ENCODE measurements around the gene DNAAF1. TPM values are rescaled to one million over a fixed set of nuclear protein-coding genes. Genes with fewer than 3 reads are reported as not detected.

DNAAF1 gene
- total and polyA plus RNA-seq, 2 of the 8 experiments (the other 6 are each of a cell fraction or from before 2014, with no cell fraction given), result 0.09 to 0.15 TPM

GRCh38 chr16:84104231-84104630 is 40.9 kb upstream of the DNAAF1 start:
- H3K18ac ChIP-seq (ENCODE audit: extremely low read depth, low read length), result no peak overlapping the region
- peaks cover 0 to 76% of the 10 kb centered on the region in 2 experiments; a peak in 2 of 4 replicates for H3K79me2 ChIP-seq (ENCODE audit: control insufficient read depth in 1 of 2, insufficient read depth in 2 of 2, low read length in 2 of 2)
- H2AFZ ChIP-seq (ENCODE audit: low read length), result no peak overlapping the region
- peaks cover 10 to 17% of the 10 kb centered on the region in 2 experiments for H4K20me1 ChIP-seq (replicated peaks in 1 of 2; ENCODE audit: control insufficient read depth in 1 of 2, insufficient read depth in 2 of 2, low read length in 2 of 2)
- no peak overlapping the region for H3K56ac ChIP-seq (replicated peaks; ENCODE audit: insufficient read length, low read depth, low read length)
- FAIRE-seq, result no peak
- no peak overlapping the region for H3K23ac ChIP-seq (ENCODE audit: insufficient read length)
- no peaks in the 10 kb centered on the region for H3K4me1 ChIP-seq (replicated peaks in 1 of 4; ENCODE audit: control insufficient read depth in 3 of 4, insufficient read depth in 4 of 4, low read length in 3 of 4)
- H4K5ac ChIP-seq (ENCODE audit: insufficient read length, low read depth, low read length), result no peak overlapping the region
- no peak overlapping the region for H2BK20ac ChIP-seq (ENCODE audit: low read length)
- H3K4me2 ChIP-seq (ENCODE audit: insufficient read depth in 1 of 2, low read depth in 2 of 2, low read length in 2 of 2), result no peak overlapping the region
- no peak overlapping the region for H2BK15ac ChIP-seq (ENCODE audit: low read length)
- H3K27ac ChIP-seq (ENCODE audit: low read depth, low read length), result no peak overlapping the region
- no peak overlapping the region for H3K14ac ChIP-seq (ENCODE audit: insufficient read length)
- no peak for DNase-seq (ENCODE audit: low read depth in 1 of 2, low spot score in 2 of 2)
- no peak overlapping the region for H3K9ac ChIP-seq (replicated peaks in 1 of 4; ENCODE audit: extremely low read depth in 1 of 4, low read depth in 3 of 4, low read length in 3 of 4)
- peaks cover 0 to 6% (median 2%) of the 10 kb centered on the region in 4 experiments; a peak in 2 of 8 replicates for H3K36me3 ChIP-seq (ENCODE audit: control insufficient read depth in 2 of 4, insufficient read depth in 4 of 4, low read length in 3 of 4)
- peaks cover 8% of the 10 kb centered on the region; the same call in 1 of the 2 replicates for H3K79me1 ChIP-seq (ENCODE audit: low read depth, low read length)
- H3K4ac ChIP-seq (replicated peaks; ENCODE audit: insufficient read length, low read depth, low read length), result no peak overlapping the region
- peaks cover 0 to 1% (median 0%) of the 10 kb centered on the region in 4 experiments; a peak in 1 of 7 replicates for H3K27me3 ChIP-seq (replicated peaks in 1 of 4; ENCODE audit: control insufficient read depth in 3 of 4, extremely low read depth in 1 of 4, insufficient read depth in 3 of 4, low read length in 3 of 4)
- H3K23me2 ChIP-seq (ENCODE audit: low read depth, low read length), result no peaks in the 10 kb centered on the region
- 88% methylated on average over 3 of the region's 3 CpGs; no CpG with 5 or more reads in 1 of the 2 experiments for WGBS, 2 experiments (ENCODE audit: extremely low coverage in 1 of 2, insufficient coverage in 1 of 2, insufficient read length in 1 of 2, insufficient replicate concordance in 2 of 2, low coverage in 1 of 2, low lambda C conversion rate in 2 of 2, missing lambda C conversion rate in 1 of 2)
- H2BK5ac ChIP-seq (ENCODE audit: low read depth, low read length), result no peak overlapping the region
- H3K4me3 ChIP-seq (ENCODE audit: extremely low read depth in 1 of 4, insufficient read depth in 2 of 4, low read depth in 3 of 4, low read length in 4 of 4), result no peak overlapping the region
- ChIA-PET CTCF (ENCODE audit: partially characterized antibody) (interaction anchor here (1.1 to 5.1 kb wide), 2 partner anchors 18 to 37 kb away, joined by 3 to 27 read pairs; no protein-coding TSS in a partner anchor), POLR2A (ENCODE audit: partially characterized antibody) (interaction anchor here (1.8 kb wide), 1 partner anchor 12 kb away, joined by 6 read pairs; the partner anchor contains the start of gene MBTPS1)
- no peak overlapping the region for H4K91ac ChIP-seq (replicated peaks; ENCODE audit: insufficient read length, low read length)
- no peak overlapping the region for H2AK5ac ChIP-seq (ENCODE audit: low read depth, low read length)
- H2BK120ac ChIP-seq (replicated peaks; ENCODE audit: low read depth, low read length), result no peak overlapping the region
- H3K9me3 ChIP-seq (ENCODE audit: insufficient read depth in 2 of 2, low read depth in 1 of 2, low read length in 1 of 2), result no peaks in the 10 kb centered on the region
- H4K8ac ChIP-seq (ENCODE audit: extremely low read depth, insufficient read depth, low read length), result no peak overlapping the region
- no peak overlapping the region for H2BK12ac ChIP-seq (ENCODE audit: low read depth, low read length)

All from H1 (cell line).